ENCODE data around the gene BCAT1.

The BCAT1 gene

DNA sequence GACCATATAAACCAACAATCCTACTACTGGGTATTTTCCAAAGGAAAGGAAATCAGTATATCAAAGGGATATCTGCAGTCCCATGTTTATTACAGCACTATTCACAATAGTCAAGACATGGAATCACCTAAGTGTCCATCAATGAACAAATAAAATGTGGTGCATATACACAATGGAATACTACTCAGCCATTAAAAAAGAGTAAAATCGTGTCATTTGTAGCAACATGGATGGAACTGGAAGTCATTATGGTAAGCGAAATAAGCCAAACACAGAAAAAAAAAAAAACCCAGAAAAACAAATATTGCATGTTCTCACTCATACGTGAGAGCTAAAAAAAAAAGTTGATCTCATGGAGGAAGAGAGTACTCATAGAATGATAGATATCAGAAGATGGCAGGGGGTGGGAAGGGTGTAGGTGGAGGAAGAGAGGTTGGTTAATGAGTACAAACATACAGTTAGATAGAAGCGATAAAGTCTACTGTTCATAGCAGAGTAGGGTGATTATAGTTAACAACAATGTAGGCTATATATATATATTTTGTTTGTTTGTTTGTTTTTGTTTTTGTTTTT lies 49.3 kb downstream of the BCAT1 start:
- H3K36me3 ChIP-seq (ENCODE audit: insufficient read depth, low read length) = no peaks in the 10 kb centered on the region
- peaks cover 38% of the 10 kb centered on the region for H3K79me2 ChIP-seq (ENCODE audit: control insufficient read depth, insufficient read depth, low read length, unreplicated experiment)
- H2AFZ ChIP-seq (ENCODE audit: low read length, unreplicated experiment) = no peak overlapping the region
- H3K27me3 ChIP-seq (ENCODE audit: insufficient read depth, low read length) = no peaks in the 10 kb centered on the region
- H3K4me3 ChIP-seq (ENCODE audit: low read depth, low read length) = no peak overlapping the region
- peak overlapping the region; percentile 55; the same call in 1 of the 2 replicates for H3K27ac ChIP-seq (ENCODE audit: low read depth, low read length)
- H3K4me1 ChIP-seq (ENCODE audit: control insufficient read depth, insufficient read depth, low read length, unreplicated experiment) = peaks cover 73% of the 10 kb centered on the region

DNA sequence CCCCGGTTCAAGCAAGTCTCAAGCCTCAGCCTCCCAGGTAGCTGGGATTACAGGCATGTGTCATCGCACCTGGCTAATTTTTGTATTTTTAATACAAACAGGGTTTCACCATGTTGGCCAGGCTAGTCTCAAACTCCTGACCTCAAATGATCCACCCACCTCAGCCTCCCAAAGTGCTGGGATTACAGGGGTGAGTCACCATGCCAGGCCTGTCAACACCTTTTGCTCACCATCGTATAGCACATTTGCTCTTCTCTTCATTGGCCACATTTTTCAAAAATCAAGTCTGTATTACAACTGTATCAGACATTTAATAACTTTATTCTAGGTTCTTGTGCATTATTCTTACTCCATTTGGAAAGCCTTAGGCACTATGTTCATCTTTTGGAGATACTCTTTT lies 50.3 kb downstream of the BCAT1 start:
- 0 out of 2 replicates have a peak, but pooled peaks cover 5% of the 10 kb centered on the region for H3K36me3 ChIP-seq (ENCODE audit: insufficient read depth, low read length)
- no peak overlapping the region for H3K4me3 ChIP-seq (ENCODE audit: low read depth, low read length)
- peak overlapping the region; percentile 55; the same call in 1 of the 2 replicates for H3K27ac ChIP-seq (ENCODE audit: low read depth, low read length)
- H3K79me2 ChIP-seq (ENCODE audit: control insufficient read depth, insufficient read depth, low read length, unreplicated experiment) = peaks cover 42% of the 10 kb centered on the region
- peaks cover 72% of the 10 kb centered on the region for H3K4me1 ChIP-seq (ENCODE audit: control insufficient read depth, insufficient read depth, low read length, unreplicated experiment)
- no peak overlapping the region for H2AFZ ChIP-seq (ENCODE audit: low read length, unreplicated experiment)
- H3K27me3 ChIP-seq (ENCODE audit: insufficient read depth, low read length) = no peaks in the 10 kb centered on the region

DNA sequence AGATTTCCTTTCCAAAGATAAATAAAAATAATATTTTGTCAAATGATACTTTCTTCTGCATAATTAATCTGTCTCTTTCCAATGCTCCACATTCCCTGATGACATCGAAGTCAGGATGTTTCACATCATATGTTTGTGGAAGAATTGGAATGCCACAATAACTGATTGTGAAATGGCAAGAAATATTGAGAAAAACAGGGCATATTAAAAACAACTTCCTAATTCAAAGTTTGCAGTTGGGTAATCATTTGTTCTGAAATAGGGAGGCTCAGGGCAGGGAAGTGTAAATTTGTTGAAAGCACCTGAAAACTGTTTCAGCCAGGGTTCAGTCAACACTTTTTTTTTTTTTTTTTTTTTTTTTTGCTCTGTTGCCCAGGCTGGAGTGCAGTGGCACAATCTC lies 50.7 kb downstream of the BCAT1 start:
- H3K79me2 ChIP-seq (ENCODE audit: control insufficient read depth, insufficient read depth, low read length, unreplicated experiment) = peaks cover 40% of the 10 kb centered on the region
- peaks cover 67% of the 10 kb centered on the region for H3K4me1 ChIP-seq (ENCODE audit: control insufficient read depth, insufficient read depth, low read length, unreplicated experiment)
- no peaks in the 10 kb centered on the region for H3K27me3 ChIP-seq (ENCODE audit: insufficient read depth, low read length)
- H2AFZ ChIP-seq (ENCODE audit: low read length, unreplicated experiment) = no peak overlapping the region
- no peak overlapping the region for H3K4me3 ChIP-seq (ENCODE audit: low read depth, low read length)
- 0 out of 2 replicates have a peak, but pooled peaks cover 5% of the 10 kb centered on the region for H3K36me3 ChIP-seq (ENCODE audit: insufficient read depth, low read length)
- peak overlapping the region; percentile 55 for H3K27ac ChIP-seq (ENCODE audit: low read depth, low read length)

DNA sequence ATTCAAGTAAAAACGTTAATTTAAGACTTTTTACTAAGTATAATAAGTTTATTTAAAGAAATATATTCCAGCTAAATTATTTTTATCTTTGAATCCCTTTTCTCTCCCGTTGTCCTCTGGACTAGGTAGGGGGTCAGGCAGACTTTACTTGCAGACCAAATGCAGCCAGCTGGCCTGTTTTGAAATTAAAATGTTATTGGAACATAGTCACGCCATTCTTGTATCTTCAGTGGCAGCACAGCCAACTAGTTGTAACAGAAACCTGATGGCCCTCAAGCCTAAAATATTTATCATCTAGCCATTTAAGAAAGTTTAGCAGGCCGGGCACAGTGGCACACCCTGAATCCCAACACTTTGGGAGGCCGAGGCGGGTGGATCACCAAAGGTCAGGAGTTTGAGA lies 52.7 kb downstream of the BCAT1 start:
- no peak overlapping the region for H2AFZ ChIP-seq (ENCODE audit: low read length, unreplicated experiment)
- H3K4me3 ChIP-seq (ENCODE audit: low read depth, low read length) = no peak overlapping the region
- peaks cover 55% of the 10 kb centered on the region for H3K4me1 ChIP-seq (ENCODE audit: control insufficient read depth, insufficient read depth, low read length, unreplicated experiment)
- no peak overlapping the region for H3K27ac ChIP-seq (ENCODE audit: low read depth, low read length)
- H3K36me3 ChIP-seq (ENCODE audit: insufficient read depth, low read length) = 0 out of 2 replicates have a peak, but pooled peaks cover 10% of the 10 kb centered on the region
- H3K79me2 ChIP-seq (ENCODE audit: control insufficient read depth, insufficient read depth, low read length, unreplicated experiment) = peaks cover 27% of the 10 kb centered on the region
- no peaks in the 10 kb centered on the region for H3K27me3 ChIP-seq (ENCODE audit: insufficient read depth, low read length)

DNA sequence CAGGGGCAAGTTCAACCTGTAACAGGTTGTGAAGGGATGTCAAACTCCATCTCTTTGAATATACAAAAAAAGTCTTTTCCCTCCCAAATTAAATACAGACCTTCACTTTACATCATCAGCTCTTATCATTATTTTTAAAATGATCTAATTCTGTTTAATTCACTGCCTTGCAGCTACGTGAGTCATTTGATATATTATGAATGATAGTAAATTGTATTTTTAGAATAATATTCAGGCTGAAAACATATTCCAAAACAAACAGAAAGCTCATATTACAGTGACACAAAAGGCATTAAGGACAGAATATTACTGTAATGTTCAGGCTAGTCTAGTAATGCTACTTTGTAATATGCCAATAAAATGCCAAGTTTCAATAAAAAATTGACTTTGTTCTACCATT lies 53.3 kb downstream of the BCAT1 start:
- Histone ChIP-seq H3K4me1 (ENCODE audit: control insufficient read depth, insufficient read depth, low read length, unreplicated experiment) (peaks cover 50% of the 10 kb centered on the region), H3K4me3 (ENCODE audit: low read depth, low read length) (no peak overlapping the region), H3K27ac (ENCODE audit: low read depth, low read length) (no peak overlapping the region), H3K36me3 (ENCODE audit: insufficient read depth, low read length) (0 out of 2 replicates have a peak, but pooled peaks cover 10% of the 10 kb centered on the region), H3K27me3 (ENCODE audit: insufficient read depth, low read length) (no peaks in the 10 kb centered on the region), H3K79me2 (ENCODE audit: control insufficient read depth, insufficient read depth, low read length, unreplicated experiment) (peaks cover 27% of the 10 kb centered on the region), H2AFZ (ENCODE audit: low read length, unreplicated experiment) (no peak overlapping the region)

DNA sequence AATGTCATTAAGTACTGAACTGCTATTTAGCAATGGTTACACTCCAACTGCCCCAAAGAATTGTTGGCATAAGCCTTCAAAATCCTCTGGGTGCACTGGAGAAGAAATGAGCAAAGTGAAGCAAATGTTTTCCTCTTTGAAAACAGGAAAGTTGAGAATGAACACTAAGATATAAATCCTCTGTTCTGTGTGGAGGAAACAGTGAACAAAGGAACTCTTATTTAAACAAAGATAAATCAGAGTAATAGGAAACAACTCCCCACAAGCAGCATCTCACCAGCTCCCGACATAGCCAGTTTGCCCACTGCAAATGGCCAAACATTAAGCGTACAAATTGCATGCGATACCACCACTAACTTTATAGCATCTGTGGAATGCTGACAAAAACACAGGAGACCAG lies 54.0 kb downstream of the BCAT1 start:
- Histone ChIP-seq H3K27ac (ENCODE audit: low read depth, low read length) (no peak overlapping the region), H3K4me1 (ENCODE audit: control insufficient read depth, insufficient read depth, low read length, unreplicated experiment) (peaks cover 45% of the 10 kb centered on the region), H3K79me2 (ENCODE audit: control insufficient read depth, insufficient read depth, low read length, unreplicated experiment) (peaks cover 23% of the 10 kb centered on the region), H3K27me3 (ENCODE audit: insufficient read depth, low read length) (no peaks in the 10 kb centered on the region), H3K4me3 (ENCODE audit: low read depth, low read length) (no peak overlapping the region), H2AFZ (ENCODE audit: low read length, unreplicated experiment) (no peak overlapping the region), H3K36me3 (ENCODE audit: insufficient read depth, low read length) (0 out of 2 replicates have a peak, but pooled peaks cover 10% of the 10 kb centered on the region)

DNA sequence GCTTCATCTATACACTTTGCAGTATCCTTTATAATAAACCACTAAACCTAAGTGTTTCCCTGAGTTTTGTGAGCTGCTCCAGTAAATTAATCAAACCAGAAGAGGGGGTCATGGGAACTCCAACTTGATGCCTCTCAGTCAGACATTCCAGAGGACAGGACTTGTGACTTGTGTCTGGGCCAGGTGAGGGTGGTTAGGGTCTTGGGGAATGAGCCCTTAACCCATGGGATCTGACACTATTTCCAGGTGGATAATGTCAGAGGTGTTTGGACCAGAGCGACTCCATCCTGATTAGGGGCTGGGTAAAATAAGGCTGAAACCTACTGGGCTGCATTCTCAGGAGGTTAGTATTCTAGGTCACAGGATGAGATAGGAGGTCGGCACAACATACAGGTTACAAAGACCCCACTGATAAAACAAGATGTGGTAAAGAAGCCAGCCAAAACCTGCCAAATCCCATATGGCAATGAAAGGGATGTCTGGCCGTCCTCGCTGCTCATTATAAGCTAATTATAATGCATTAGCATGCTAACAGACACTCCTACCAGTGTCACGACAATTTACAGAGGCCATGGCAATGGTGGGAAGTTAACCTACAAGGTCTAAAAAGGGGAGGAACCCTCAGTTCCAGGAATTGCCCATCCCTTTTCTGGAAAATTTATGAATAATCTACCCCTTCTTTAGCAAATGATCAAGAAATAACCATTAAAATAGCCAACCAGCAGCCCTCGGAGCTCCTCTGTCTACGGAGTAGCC lies 58.7 kb downstream of the BCAT1 start:
- Histone ChIP-seq H3K79me2 (ENCODE audit: control insufficient read depth, insufficient read depth, low read length, unreplicated experiment) (peaks cover 10% of the 10 kb centered on the region), H3K36me3 (ENCODE audit: insufficient read depth, low read length) (0 out of 2 replicates have a peak, but pooled peaks cover 10% of the 10 kb centered on the region), H3K27ac (ENCODE audit: low read depth, low read length) (no peak overlapping the region), H3K27me3 (ENCODE audit: insufficient read depth, low read length) (no peaks in the 10 kb centered on the region), H3K4me1 (ENCODE audit: control insufficient read depth, insufficient read depth, low read length, unreplicated experiment) (peaks cover 7% of the 10 kb centered on the region), H2AFZ (ENCODE audit: low read length, unreplicated experiment) (no peak overlapping the region), H3K4me3 (ENCODE audit: low read depth, low read length) (no peak overlapping the region)

DNA sequence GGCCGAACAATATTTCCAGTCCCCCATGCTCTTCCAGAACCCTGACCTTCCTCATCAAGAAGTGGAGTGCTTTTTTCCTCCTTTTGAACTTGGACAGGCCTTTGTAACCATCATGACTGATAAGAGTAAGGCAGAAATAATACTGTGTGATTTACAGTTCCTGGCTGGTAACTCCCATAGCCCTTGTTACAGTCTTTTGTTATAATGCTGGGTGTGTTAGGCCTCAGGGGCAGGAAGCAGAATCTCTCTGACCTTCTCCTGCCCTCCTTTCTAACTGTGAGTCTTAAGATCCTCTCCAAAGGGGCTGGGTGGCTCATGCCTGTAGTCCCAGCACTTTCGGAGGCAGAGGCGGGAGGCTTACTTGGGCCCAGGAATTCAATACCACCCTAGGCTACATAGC lies 59.5 kb downstream of the BCAT1 start:
- 0 out of 2 replicates have a peak, but pooled peaks cover 10% of the 10 kb centered on the region for H3K36me3 ChIP-seq (ENCODE audit: insufficient read depth, low read length)
- no peak overlapping the region for H2AFZ ChIP-seq (ENCODE audit: low read length, unreplicated experiment)
- H3K4me1 ChIP-seq (ENCODE audit: control insufficient read depth, insufficient read depth, low read length, unreplicated experiment) = no peaks in the 10 kb centered on the region
- no peak overlapping the region for H3K4me3 ChIP-seq (ENCODE audit: low read depth, low read length)
- peaks cover 4% of the 10 kb centered on the region for H3K79me2 ChIP-seq (ENCODE audit: control insufficient read depth, insufficient read depth, low read length, unreplicated experiment)
- H3K27ac ChIP-seq (ENCODE audit: low read depth, low read length) = no peak overlapping the region
- no peaks in the 10 kb centered on the region for H3K27me3 ChIP-seq (ENCODE audit: insufficient read depth, low read length)

DNA sequence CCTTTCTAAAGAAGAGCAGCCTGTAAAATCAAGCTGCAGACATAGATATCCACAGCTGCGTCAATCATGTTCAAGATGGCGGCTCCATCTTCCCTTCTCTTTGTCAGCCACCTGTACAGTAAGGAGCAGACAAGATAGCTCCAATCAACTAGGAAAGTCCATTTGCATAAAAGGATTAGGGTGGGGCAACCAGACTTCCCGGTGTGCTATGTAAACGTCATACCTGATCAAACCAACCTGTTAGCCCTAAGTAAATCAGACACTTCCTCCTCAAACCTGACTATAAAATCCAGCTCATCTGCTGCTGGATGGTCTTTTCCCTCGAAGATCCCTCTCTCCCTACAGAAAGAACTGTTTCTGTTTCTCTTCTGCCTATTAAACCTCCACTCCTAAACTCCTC lies 60.1 kb downstream of the BCAT1 start:
- Histone ChIP-seq H3K27ac (ENCODE audit: low read depth, low read length) (no peak overlapping the region), H3K36me3 (ENCODE audit: insufficient read depth, low read length) (0 out of 2 replicates have a peak, but pooled peaks cover 5% of the 10 kb centered on the region), H2AFZ (ENCODE audit: low read length, unreplicated experiment) (no peak overlapping the region), H3K4me3 (ENCODE audit: low read depth, low read length) (no peak overlapping the region), H3K27me3 (ENCODE audit: insufficient read depth, low read length) (no peaks in the 10 kb centered on the region), H3K79me2 (ENCODE audit: control insufficient read depth, insufficient read depth, low read length, unreplicated experiment) (no peaks in the 10 kb centered on the region), H3K4me1 (ENCODE audit: control insufficient read depth, insufficient read depth, low read length, unreplicated experiment) (no peaks in the 10 kb centered on the region)

DNA sequence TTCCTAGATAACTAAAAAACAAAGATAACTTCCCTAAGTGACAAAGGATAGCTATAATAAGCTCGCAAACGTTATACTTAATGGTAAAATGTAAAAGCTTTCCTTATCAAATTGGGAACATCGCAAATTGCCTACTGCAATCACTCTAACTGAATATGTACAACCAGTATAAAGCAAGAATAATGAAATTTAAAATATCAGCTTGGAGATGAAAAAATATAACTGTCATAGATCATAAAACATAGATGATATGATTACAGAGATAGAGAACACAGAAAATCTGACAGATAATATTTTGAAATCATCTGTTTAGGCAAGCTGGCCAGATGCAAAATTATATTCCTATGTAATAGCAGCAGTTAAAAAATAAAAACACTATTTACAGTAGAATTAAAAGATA lies 64.0 kb downstream of the BCAT1 start:
- Histone ChIP-seq H3K4me1 (ENCODE audit: control insufficient read depth, insufficient read depth, low read length, unreplicated experiment) (no peaks in the 10 kb centered on the region), H3K27me3 (ENCODE audit: insufficient read depth, low read length) (no peaks in the 10 kb centered on the region), H2AFZ (ENCODE audit: low read length, unreplicated experiment) (no peak overlapping the region), H3K4me3 (ENCODE audit: low read depth, low read length) (no peak overlapping the region), H3K27ac (ENCODE audit: low read depth, low read length) (no peak overlapping the region), H3K79me2 (ENCODE audit: control insufficient read depth, insufficient read depth, low read length, unreplicated experiment) (no peaks in the 10 kb centered on the region), H3K36me3 (ENCODE audit: insufficient read depth, low read length) (no peaks in the 10 kb centered on the region)
